Measurements from ENCODE around the gene LCLAT1.

Gene LCLAT1

GRCh38 chr2:30457296-30457695 is 10.2 kb downstream of the LCLAT1 start:
- Histone ChIP-seq H3K4me1 (ENCODE audit: control insufficient read depth, low read length) (peaks cover 16% of the 10 kb centered on the region), H3K9me2 (replicated peaks; ENCODE audit: control insufficient read depth, low read length) (no peaks in the 10 kb centered on the region), H3K27me3 (ENCODE audit: control insufficient read depth, low read length) (no peaks in the 10 kb centered on the region), H3K9me3 (ENCODE audit: control insufficient read depth, insufficient read depth, low read length) (no peaks in the 10 kb centered on the region), H3K4me3 (ENCODE audit: low read length) (no peak overlapping the region), H3F3A (ENCODE audit: control insufficient read depth, insufficient read depth) (no peaks in the 10 kb centered on the region), H3K27ac (ENCODE audit: low read depth, low read length) (no peak overlapping the region), H3K79me2 (ENCODE audit: control insufficient read depth, low read length) (peaks cover 95% of the 10 kb centered on the region), H3K4me2 (ENCODE audit: low read length) (no peak overlapping the region), H3K36me3 (ENCODE audit: control insufficient read depth, low read length) (peaks cover 9% of the 10 kb centered on the region; the same call in 1 of the 2 replicates), H4K20me1 (ENCODE audit: control insufficient read depth, insufficient read depth, low read depth, low read length) (no peaks in the 10 kb centered on the region)
- no peak for TF ChIP-seq CTCF (IDR thresholded peaks at IDR 0.05; ENCODE audit: low read depth, low read length, poor library complexity, severe bottlenecking)
- TF ChIP-seq EZH2phosphoT487 (IDR thresholded peaks at IDR 0.05; ENCODE audit: borderline replicate concordance, low read length) = no peak

- no peak overlapping the region for H3K27ac ChIP-seq (ENCODE audit: low read depth, low read length)
- H3F3A ChIP-seq (ENCODE audit: control insufficient read depth, insufficient read depth) = 0 out of 2 replicates have a peak, but pooled peaks cover 3% of the 10 kb centered on the region
- H4K20me1 ChIP-seq (ENCODE audit: control insufficient read depth, insufficient read depth, low read depth, low read length) = no peaks in the 10 kb centered on the region
- peaks cover 9% of the 10 kb centered on the region; the same call in 1 of the 2 replicates for H3K36me3 ChIP-seq (ENCODE audit: control insufficient read depth, low read length)
- no peaks in the 10 kb centered on the region for H3K9me3 ChIP-seq (ENCODE audit: control insufficient read depth, insufficient read depth, low read length)
- H3K4me2 ChIP-seq (ENCODE audit: low read length) = peak overlapping the region; percentile 22
- H3K9me2 ChIP-seq (replicated peaks; ENCODE audit: control insufficient read depth, low read length) = no peaks in the 10 kb centered on the region
- no peaks in the 10 kb centered on the region for H3K27me3 ChIP-seq (ENCODE audit: control insufficient read depth, low read length)
- H3K4me3 ChIP-seq (ENCODE audit: low read length) = no peak overlapping the region
- H3K4me1 ChIP-seq (ENCODE audit: control insufficient read depth, low read length) = peaks cover 34% of the 10 kb centered on the region
- no peak for TF ChIP-seq CTCF (IDR thresholded peaks at IDR 0.05; ENCODE audit: low read depth, low read length, poor library complexity, severe bottlenecking)
- TF ChIP-seq EZH2phosphoT487 (IDR thresholded peaks at IDR 0.05; ENCODE audit: borderline replicate concordance, low read length) = no peak
- peaks cover 92% of the 10 kb centered on the region for H3K79me2 ChIP-seq (ENCODE audit: control insufficient read depth, low read length)
Observed at GRCh38 chr2:30459140-30459539, 12.1 kb downstream of the LCLAT1 start.

- 0 out of 2 replicates have a peak overlapping the region, but pooled peaks have one; percentile 4 for H3K27ac ChIP-seq (ENCODE audit: low read depth, low read length)
- peak overlapping the region; percentile 9; the same call in 1 of the 2 replicates for H3K4me3 ChIP-seq (ENCODE audit: low read length)
- no peaks in the 10 kb centered on the region for H3K9me2 ChIP-seq (replicated peaks; ENCODE audit: control insufficient read depth, low read length)
Observed at GRCh38 chr2:30462131-30462857, 15.2 kb downstream of the LCLAT1 start.

More at GRCh38 chr2:30462131-30462857, 15.2 kb downstream of the LCLAT1 start:
- H3K36me3 ChIP-seq (ENCODE audit: control insufficient read depth, low read length) = peaks cover 12% of the 10 kb centered on the region; the same call in 1 of the 2 replicates
- peaks cover 9% of the 10 kb centered on the region for H3F3A ChIP-seq (ENCODE audit: control insufficient read depth, insufficient read depth)
- no peaks in the 10 kb centered on the region for H3K27me3 ChIP-seq (ENCODE audit: control insufficient read depth, low read length)
- H3K4me2 ChIP-seq (ENCODE audit: low read length) = peak overlapping the region; percentile 52
- peaks cover 83% of the 10 kb centered on the region for H3K79me2 ChIP-seq (ENCODE audit: control insufficient read depth, low read length)
- peaks cover 42% of the 10 kb centered on the region for H3K4me1 ChIP-seq (ENCODE audit: control insufficient read depth, low read length)
- no peak for TF ChIP-seq EZH2phosphoT487 (IDR thresholded peaks at IDR 0.05; ENCODE audit: borderline replicate concordance, low read length)
- TF ChIP-seq CTCF (IDR thresholded peaks at IDR 0.05; ENCODE audit: low read depth, low read length, poor library complexity, severe bottlenecking) = no peak
- H4K20me1 ChIP-seq (ENCODE audit: control insufficient read depth, insufficient read depth, low read depth, low read length) = no peaks in the 10 kb centered on the region
- no peaks in the 10 kb centered on the region for H3K9me3 ChIP-seq (ENCODE audit: control insufficient read depth, insufficient read depth, low read length)

Measured in DOHH2 (cell line).